Smooth muscle cell (in vitro differentiated cells): ENCODE data around the gene CUEDC1. TPM values are rescaled to one million over a fixed set of nuclear protein-coding genes. Genes with fewer than 3 reads are reported as not detected.

Source experiments
- DNase-seq: peaks from one replicate; lab custom pipeline; 2025; ENCODE audit not compliant: unreplicated experiment; lab: John Stamatoyannopoulos, UW
- H2AFZ ChIP-seq: fragments of 200-600 bp; sonication (generic); 2 replicates; pipeline ENCODE4 v1.6.0; 2016; ENCODE audit warnings: antibody characterized with exemption, low read depth, mild to moderate bottlenecking
- H3F3A ChIP-seq: fragments of 200-600 bp; sonication (generic); 2 replicates; pipeline ENCODE4 v1.6.0; 2017; ENCODE audit warnings: antibody characterized with exemption, low read depth
- H3K27ac ChIP-seq: fragments of 200-600 bp; sonication (generic); 2 replicates; pipeline ENCODE4 v1.5.1; 2016; ENCODE audit warnings: low read depth, mild to moderate bottlenecking
- H3K27me3 ChIP-seq: fragments of 200-600 bp; sonication (generic); 2 replicates; pipeline ENCODE4 v1.6.1; 2016; ENCODE audit warnings: low read depth, mild to moderate bottlenecking
- H3K36me3 ChIP-seq: fragments of 200-600 bp; sonication (generic); 2 replicates; pipeline ENCODE4 v1.5.1; 2016; ENCODE audit warnings: low read depth
- H3K4me1 ChIP-seq: fragments of 200-600 bp; sonication (generic); 2 replicates; pipeline ENCODE4 v1.5.1; 2016; ENCODE audit warnings: low read depth
- H3K4me2 ChIP-seq: fragments of 200-600 bp; sonication (generic); 2 replicates; pipeline ENCODE4 v1.6.0; 2016; ENCODE audit warnings: mild to moderate bottlenecking
- H3K4me3 ChIP-seq: fragments of 200-600 bp; sonication (generic); 2 replicates; pipeline ENCODE4 v1.5.1; 2016; ENCODE audit warnings: mild to moderate bottlenecking
- H3K79me2 ChIP-seq: fragments of 200-600 bp; sonication (generic); 2 replicates; pipeline ENCODE4 v1.6.0; 2016; ENCODE audit warnings: low read depth, mild to moderate bottlenecking
- H3K9ac ChIP-seq: fragments of 200-600 bp; sonication (generic); 2 replicates; pipeline ENCODE4 v1.6.0; 2016; ENCODE audit warnings: low read depth
- H3K9me3 ChIP-seq: fragments of 200-600 bp; sonication (generic); replicated peaks from 2 replicates; pipeline ENCODE4 v1.5.1; 2016; ENCODE audit warnings: low read depth
- H4K20me1 ChIP-seq: fragments of 200-600 bp; sonication (generic); 2 replicates; pipeline ENCODE4 v1.6.0; 2016; ENCODE audit warnings: low read depth
- WGBS: methylation state at CpG from one replicate; pipeline ENCODE4 v1.1.7; 2016; ENCODE audit warnings: low lambda C conversion rate; 5-methylcytosine and 5-hydroxymethylcytosine counted together
- polyA plus RNA-seq: library from polyadenylated mRNA; unstranded; fragments of >200 nt; fragmentation: Nextera tagmentation; extraction: Ambion mirVana; gene quantifications from 2 replicates; pipeline ENCODE4 v1.2.1, GENCODE V29; 2016
- total RNA-seq: library from RNA; depleted of rRNA; stranded (reverse); fragments of >200 nt; gene quantifications from 2 replicates; pipeline ENCODE4 v1.2.3, GENCODE V29; 2014
- TF ChIP-seq, protein P1 (sequence below): fragments of 200-600 bp; sonication (generic); IDR thresholded peaks from 2 replicates; pipeline ENCODE4 v1.5.1; 2017; ENCODE audit warnings: borderline replicate concordance, mild to moderate bottlenecking, antibody characterized with exemption; ENCODE audit not compliant: insufficient read depth, poor library complexity, severe bottlenecking

The CUEDC1 gene
- total and polyA plus RNA-seq, 2 experiments from 2014 or later = 11.1 to 11.7 TPM

DNA sequence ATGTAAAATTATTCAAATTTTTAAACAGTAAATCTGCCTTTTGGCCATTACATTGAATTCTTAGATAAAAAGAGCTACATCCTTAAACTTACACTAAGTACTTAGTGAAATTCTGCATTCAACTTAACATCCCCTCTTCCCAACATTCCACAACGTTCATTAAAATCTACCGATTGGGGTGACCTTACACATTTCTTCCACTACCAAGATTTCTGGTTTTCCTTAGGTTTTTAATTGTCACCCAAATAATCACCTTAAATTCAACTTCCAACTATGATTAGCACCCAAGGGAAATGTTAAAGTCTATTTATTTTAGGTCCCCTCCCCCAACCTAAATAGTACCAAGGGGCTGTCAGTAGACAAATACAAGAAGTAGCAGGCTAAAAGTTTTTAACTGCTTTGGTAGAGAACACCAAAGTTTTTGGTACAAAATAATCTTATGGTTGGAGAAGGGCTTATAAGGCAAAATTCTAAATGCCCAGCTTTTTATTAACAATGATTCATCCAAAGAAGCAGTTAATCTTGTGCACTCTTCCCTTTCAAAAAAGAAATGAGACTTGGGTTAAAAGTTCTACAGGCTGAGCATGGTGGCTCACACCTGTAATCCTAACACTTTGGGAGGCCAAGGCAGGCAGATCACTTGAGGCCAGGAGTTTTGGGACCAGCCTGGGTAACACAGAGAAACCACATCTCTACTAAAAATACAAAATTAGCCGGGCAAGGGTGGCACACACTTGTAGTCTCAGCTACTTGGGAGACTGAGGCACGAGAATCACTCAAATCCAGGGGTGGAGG is 47.1 kb upstream of the CUEDC1 start:
- WGBS = 88% methylated on average over 4 of the region's 4 CpGs
- Histone ChIP-seq H3K4me2 (no peak overlapping the region), H3K9me3 (no peaks in the 10 kb centered on the region), H3K27ac (peak overlapping the region; percentile 10), H3K9ac (no peak overlapping the region), H3K4me3 (no peak overlapping the region), H3F3A (peaks cover 40% of the 10 kb centered on the region), H3K36me3 (peaks cover 6% of the 10 kb centered on the region), H3K27me3 (no peaks in the 10 kb centered on the region), H2AFZ (no peak overlapping the region), H4K20me1 (peaks cover 76% of the 10 kb centered on the region), H3K79me2 (peaks cover 48% of the 10 kb centered on the region), H3K4me1 (peaks cover 28% of the 10 kb centered on the region)
- TF ChIP-seq, protein P1, sequence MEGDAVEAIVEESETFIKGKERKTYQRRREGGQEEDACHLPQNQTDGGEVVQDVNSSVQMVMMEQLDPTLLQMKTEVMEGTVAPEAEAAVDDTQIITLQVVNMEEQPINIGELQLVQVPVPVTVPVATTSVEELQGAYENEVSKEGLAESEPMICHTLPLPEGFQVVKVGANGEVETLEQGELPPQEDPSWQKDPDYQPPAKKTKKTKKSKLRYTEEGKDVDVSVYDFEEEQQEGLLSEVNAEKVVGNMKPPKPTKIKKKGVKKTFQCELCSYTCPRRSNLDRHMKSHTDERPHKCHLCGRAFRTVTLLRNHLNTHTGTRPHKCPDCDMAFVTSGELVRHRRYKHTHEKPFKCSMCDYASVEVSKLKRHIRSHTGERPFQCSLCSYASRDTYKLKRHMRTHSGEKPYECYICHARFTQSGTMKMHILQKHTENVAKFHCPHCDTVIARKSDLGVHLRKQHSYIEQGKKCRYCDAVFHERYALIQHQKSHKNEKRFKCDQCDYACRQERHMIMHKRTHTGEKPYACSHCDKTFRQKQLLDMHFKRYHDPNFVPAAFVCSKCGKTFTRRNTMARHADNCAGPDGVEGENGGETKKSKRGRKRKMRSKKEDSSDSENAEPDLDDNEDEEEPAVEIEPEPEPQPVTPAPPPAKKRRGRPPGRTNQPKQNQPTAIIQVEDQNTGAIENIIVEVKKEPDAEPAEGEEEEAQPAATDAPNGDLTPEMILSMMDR = no peak
- no peak for DNase-seq

DNA sequence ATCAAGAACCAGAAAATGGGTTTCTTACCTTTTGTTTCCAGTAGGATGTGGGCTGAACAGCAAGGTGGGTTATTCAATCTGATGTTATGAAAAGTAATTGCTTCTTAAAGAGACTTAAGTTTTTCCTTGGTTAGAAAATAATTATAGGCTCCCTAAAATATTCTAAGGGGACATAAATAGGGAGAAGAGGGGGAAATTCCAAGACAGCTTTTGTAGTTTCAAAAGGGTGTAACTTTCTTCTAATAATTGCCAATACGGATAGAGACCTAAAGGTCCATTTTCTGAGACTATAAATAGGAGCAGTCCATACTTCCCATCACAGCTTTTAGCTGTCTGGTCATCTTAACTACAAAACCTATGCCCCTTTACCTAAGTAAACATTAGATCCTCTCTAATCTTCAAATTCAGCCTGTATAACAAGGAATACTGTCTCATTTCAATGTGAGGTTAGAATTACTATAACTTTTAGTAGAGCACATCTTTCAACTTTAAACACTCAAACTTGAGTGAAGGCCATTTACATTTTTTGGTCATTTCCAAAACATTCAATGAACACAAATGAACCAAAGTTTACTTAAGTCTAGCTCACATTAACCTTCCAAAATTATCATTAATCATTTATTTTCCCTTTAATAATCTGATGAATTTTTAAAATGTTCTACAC is 46.4 kb upstream of the CUEDC1 start:
- no peak overlapping the region for H3K4me3 ChIP-seq
- H3K9ac ChIP-seq = no peak overlapping the region
- no peak overlapping the region for H2AFZ ChIP-seq
- no peaks in the 10 kb centered on the region for H3K27me3 ChIP-seq
- no peak for DNase-seq
- peaks cover 28% of the 10 kb centered on the region for H3K4me1 ChIP-seq
- peak overlapping the region; percentile 10 for H3K27ac ChIP-seq
- H3K36me3 ChIP-seq = peaks cover 6% of the 10 kb centered on the region
- H3K4me2 ChIP-seq = no peak overlapping the region
- TF ChIP-seq, protein P1 = no peak
- H3F3A ChIP-seq = peaks cover 36% of the 10 kb centered on the region
- peaks cover 76% of the 10 kb centered on the region for H4K20me1 ChIP-seq
- H3K9me3 ChIP-seq = no peaks in the 10 kb centered on the region
- H3K79me2 ChIP-seq = peaks cover 44% of the 10 kb centered on the region
- 89% methylated on average over 1 of the region's 1 CpG for WGBS

DNA sequence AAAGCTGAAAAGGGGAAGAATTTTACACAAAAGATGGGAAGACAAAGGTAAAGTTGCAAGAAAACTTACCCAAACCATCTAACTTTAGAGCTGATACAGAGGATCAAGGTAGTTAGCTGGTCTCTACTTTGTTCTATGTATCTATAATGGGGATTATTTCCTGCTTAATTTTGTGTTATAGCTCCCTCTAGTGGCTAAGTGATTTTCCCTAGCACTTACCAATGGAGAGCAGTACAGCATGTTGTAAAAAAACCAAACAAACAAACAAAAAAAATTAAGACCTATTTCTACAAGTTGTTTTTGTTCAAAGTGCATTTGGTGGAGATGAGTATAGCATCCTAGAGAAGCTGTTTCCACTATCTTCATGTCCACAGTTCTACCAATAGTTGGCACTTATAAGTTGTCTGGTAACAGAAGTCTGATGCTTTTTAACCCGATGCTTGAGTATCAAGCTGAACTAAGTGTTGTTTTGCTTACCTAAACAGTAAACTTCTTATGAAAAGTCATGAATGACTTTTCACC is 44.3 kb upstream of the CUEDC1 start:
- 93% methylated on average over 1 of the region's 1 CpG for WGBS
- no peak overlapping the region for H3K4me2 ChIP-seq
- no peak for DNase-seq
- no peak overlapping the region for H3K27ac ChIP-seq
- peaks cover 12% of the 10 kb centered on the region for H3K4me1 ChIP-seq
- no peak overlapping the region for H3K4me3 ChIP-seq
- no peaks in the 10 kb centered on the region for H3K9me3 ChIP-seq
- no peaks in the 10 kb centered on the region for H3K27me3 ChIP-seq
- peaks cover 6% of the 10 kb centered on the region for H3K36me3 ChIP-seq
- no peak overlapping the region for H2AFZ ChIP-seq
- TF ChIP-seq, protein P1 = peak; percentile 92
- peaks cover 55% of the 10 kb centered on the region for H4K20me1 ChIP-seq
- H3K9ac ChIP-seq = no peak overlapping the region
- peaks cover 24% of the 10 kb centered on the region for H3F3A ChIP-seq
- peaks cover 24% of the 10 kb centered on the region for H3K79me2 ChIP-seq
